Stimulated activated CD4-positive, alpha-beta T cell treated with anti-CD3 and anti-CD28 coated beads, Interleukin-2, amount 100 ng/mL, for 48 hours (primary cell): Measurements from ENCODE around the gene GRIA1.

ENCODE experiments used
- DNase-seq, 2 donors: peaks; one replicate each; pipeline ENCODE4 v3.0.0-alpha.2; 2020

Gene GRIA1

DNA sequence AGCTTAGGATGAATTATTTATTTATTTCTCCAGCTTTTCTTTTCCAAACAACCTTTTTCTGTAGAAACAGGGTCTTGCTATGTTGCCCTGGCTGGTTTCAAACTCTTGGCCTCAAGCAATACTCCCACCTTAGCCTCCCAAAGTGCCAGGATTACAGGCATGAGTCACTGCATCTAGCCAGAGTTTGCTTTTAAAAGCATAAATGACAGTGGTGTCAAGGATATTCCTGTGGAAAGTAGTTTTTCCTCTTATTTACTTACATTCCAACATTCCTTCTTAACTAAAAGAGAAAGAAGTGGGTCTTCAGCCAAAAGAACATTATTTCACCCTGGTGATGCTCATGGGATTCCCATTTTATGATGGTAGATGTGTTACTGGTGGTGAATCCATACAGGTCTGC is 62.4 kb downstream of the GRIA1 start:
- no peak for DNase-seq

DNA sequence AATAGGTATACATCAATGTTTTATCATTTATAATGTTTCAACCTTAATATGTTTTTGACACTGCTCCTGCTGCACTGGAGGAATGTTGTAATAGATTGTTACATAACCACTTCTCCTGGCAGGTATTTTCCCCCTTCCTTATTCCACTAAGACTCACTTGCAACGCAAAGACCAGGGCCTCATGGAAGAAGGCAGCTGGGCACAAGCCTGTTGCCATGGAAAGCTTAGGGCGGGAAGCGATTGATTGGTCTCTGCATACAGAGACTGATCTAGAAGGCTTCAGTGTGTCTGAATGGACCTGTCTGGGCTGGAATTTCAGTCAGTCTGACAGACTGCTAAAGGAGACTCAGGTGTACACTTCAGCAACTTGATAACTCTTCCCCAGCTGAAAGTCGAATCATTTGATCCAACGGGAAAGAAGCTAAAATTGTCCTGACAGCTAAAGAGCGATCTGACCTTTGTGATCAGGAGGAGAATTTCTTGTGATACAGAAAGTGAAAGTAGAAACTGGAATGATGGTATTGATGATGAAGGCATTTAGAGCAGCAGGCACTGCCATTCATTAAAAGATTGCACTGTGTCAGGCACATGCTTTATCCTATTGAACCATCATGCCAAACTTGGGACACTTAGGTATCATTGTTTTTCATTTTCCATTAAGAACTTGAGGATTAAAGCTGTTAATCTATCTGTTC is 65.1 kb downstream of the GRIA1 start:
- no peak for DNase-seq

DNA sequence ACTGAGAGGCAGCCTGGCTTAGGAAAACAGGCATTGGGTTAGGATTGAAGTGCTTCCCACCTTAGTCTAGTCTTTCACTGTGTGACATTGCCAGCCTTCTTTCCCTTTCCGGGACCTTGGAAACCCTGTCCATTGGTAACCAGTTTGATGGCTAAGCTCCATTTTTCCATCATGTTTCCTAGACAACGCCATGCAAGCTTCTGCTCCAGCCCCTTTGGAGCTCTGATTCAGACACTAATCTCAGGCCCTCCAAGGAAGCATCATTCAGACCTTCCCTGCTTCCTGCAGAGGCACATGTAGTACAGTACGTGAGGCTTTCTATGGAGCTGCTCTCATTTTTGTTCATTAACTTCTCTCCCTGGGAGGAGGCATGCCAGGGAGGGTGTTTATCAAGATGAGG is 68.5 kb downstream of the GRIA1 start:
- DNase-seq, result no peak

DNA sequence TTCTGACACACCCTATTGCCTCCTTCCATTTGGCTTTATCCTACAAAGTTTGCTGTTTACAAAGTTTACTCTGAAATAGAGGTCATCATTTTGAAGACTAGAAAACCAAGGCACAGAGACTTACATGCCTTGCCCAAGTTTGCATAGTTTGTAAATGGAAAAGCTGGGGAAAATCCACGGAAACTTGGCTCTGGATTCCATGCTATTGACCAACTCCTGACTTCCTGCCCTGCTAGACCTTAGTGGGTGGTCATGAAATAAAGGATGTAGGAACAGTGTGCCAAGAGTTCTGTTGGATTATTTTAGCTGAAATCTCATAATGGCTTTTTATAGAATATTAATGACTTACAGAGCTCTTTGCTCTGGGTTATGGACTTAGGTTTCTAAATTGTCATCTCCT is 69.5 kb downstream of the GRIA1 start:
- no peak for DNase-seq

DNA sequence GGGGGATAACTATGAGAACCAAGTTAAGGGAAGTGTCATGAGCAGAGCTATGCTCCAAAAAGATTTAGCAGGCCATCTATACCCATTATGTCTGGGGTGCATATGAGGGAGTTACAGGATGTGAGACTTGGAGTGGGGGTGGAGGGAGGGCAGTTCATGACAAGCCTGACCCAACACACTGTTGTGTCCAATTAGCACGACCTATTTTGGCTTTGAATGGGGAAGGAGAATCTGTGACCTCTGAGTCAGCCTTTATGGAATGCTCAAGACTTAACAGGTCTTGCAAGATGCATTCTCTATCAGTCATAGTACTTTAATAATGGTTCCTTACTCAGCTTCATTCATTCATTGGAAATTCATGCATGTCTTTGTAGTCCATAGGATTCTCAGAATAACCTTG is 71.7 kb downstream of the GRIA1 start:
- DNase-seq, result no peak

DNA sequence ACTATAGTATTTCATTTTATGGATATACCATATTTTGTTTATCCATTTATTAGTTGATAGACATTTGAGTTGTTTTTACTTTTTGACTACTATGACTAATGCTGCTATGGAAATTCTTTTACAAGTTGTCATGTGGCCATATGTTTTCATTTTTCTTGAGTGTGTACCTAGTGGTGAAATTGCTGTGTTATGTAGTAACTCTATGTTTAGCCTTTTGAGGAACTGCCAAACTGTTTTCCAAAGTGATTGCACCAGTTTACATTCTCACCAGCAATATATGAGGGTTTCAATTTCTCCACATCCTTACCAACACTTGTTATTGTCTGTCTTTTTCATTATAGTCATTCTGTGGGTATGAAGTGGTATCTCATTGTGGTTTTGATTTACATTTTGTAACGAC is 75.4 kb downstream of the GRIA1 start:
- no peak for DNase-seq

DNA sequence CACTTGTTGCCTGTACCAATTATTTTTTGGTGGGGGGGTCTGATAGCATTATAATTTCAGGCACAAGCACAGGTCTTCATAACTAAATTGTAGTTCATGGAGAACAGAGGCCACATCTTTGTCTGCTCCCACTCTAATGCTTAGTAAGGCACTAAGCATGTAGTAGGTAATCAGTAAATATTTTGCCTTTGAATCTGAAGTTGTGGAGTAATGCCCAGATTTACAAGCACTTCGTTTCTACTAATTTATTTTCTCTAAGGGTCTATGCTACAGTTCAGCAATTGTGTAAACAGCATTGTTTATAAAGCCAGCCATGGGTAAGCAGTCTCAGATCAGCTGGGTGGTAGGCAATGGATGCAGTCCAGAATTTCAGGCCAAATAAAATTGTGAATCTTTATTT is 78.6 kb downstream of the GRIA1 start:
- DNase-seq, result no peak

DNA sequence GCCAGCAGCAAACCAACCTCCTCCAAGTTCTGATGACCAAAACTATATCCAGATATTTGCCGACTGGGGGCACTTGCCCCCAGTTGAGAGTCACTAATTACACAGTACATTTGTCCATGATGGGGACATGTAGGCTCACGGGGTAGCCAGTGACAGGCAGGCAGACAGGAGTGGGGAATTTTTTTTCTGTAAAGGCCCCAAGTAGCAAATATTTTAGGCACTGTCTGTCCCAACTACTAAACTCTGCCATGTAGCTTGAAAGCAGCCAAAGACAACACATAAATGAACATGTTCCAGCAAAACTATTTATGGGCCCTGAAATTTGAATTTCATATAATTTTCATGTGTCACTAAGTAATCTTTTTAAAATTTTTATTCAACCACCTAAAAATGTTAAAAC is 80.7 kb downstream of the GRIA1 start:
- DNase-seq, result no peak

DNA sequence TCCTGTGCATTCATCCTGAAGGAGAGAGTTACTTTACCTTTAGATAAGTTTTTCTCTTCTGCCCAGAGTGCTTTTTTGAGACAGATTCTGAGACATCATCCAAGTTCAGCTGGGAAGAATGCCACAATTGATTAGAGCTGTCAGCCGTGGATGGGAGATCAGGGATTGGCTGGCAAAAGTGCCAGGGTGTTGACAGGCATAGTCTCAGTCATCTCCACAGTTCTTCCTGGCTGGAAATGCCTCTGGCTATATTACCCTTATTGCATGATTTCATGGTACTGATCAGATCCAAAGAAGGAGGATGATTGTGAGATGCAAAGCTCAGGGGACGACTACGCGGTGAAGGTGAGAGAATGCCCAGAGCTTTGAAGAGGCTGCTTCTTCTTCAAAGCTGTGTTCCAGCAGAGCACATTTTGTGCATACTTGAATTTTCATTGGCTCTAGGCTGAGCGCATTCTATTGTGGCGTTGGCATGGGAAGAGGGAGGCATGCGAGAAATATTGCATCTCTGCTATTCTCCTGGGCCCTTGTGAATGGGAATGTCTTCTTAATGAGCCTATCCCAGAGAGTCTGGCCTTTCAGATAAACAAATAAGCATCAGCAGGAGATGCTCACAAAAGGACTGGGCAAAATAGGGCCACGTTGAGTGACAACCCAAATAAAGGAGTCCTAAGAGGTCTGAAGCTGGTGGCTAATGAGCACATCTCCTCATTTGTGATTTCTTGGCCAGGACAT is 82.1 kb downstream of the GRIA1 start:
- DNase-seq, result no peak

DNA sequence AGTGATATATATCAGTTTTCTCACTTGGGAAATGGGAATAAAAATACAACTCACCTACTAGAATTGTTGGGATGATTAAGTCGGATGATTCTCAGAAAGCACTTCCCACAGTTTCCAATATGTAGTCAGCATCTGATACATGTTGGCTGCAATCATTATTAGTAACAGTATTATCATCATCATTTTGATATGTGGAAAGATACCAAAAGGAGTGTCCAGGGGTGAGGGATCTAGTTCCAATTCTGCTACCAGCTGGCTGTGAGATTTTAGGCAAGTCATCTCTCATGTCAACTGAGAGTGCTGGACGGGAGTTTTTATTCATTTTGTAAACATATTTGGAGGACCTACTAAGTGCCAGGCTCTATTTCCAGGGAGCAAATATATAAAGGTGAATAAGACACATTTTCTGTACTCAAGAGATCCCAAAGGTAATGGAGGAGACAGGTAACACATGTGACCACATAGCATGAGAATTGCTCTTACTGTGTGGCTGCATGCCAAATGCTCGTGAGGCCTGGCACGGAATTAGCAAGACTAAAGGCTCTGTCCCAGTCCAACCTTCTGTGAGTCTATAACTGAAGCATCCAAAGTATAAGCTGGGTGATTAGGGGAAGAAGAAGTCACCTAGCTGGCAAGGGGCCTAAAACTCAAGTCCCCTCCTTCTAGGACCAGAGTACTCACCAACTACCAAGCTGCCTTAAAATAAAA is 83.0 kb downstream of the GRIA1 start:
- DNase-seq, result no peak

DNA sequence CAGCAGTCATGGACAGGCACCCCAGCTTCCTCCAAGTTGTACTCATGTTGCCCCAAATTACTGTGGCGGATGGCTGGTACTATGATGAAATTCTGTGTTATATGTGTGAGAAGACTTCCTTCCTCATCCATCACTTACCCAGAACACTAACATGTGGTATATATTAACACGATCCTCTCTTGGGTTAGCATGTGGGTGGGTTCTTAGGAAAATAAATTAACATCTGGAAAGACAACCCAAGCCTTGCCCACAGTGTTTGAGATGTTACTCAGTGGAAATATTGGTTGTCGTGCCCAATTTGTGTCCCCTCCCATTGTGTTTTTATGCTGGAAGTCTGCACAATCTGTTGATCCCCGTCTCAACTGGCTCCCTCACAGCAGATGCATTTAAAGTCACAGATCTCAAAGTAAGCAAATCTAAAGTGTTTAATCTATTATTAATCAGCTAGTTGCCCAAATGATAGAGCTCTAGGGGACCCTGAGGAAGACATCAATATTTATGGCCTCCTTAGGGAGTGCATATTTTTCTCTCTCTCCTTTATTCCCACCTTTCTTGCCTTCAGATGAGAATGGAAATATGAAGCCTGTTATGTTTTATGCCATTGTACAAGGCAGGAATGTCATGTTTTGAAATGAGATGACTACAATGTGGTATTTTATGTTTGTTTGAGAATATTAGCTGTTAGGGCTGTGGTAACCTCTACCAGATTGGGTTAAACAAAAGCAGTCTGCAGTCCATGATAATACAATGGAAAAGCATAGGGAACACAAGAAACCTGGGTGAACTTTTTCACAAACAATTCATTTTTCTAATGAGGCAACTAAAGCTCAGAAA is 93.9 kb downstream of the GRIA1 start:
- DNase-seq, result no peak

DNA sequence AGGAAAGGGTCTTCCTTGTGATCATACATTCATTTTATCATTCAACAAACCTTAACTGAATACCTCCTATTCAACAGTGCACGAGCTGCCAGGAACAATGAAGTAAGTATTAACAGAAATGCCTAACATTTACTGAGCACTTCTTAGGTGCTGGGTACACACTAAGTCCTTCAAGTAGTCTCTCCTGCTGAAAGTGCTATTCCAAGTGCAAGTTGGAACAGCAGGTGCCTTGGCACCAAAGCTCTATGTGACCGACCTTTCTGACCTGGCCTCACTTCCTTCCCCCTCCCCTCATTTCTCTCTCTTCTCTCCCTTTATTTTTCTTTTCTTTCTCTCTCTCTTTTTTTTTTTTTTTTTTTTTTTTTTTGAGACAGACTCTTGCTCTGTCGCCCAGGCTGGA is 94.5 kb downstream of the GRIA1 start:
- DNase-seq, result no peak

DNA sequence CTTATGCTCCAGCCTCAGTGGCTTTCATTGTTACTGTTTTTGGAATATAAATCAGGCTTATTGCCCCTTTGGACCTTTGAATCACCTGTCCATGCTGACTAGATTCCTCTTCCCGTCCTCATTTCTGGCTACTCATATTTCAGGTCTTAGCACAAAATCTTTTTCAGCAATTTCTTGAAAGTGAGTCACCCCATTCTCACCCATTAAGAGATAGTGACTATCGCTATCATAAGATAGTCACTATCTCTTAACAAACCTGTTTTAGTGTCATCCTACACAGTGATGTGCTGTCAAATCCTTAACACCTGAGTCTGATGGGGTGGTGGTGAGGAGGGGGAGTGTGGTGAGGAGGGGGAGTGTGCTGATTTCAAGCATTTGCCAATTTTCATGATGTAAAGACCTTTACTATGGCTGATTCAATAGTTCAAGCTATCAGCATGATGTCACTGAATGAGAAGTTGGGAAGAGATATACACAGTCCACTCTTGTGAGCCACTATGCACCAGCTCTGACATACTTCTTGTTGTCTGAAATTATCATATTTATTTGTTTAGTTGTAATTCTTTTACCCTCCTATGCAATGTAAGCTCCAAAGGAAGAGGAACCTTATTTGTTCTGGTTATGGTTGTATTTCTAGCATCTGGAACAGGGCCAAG is 95.3 kb downstream of the GRIA1 start:
- DNase-seq, result no peak

DNA sequence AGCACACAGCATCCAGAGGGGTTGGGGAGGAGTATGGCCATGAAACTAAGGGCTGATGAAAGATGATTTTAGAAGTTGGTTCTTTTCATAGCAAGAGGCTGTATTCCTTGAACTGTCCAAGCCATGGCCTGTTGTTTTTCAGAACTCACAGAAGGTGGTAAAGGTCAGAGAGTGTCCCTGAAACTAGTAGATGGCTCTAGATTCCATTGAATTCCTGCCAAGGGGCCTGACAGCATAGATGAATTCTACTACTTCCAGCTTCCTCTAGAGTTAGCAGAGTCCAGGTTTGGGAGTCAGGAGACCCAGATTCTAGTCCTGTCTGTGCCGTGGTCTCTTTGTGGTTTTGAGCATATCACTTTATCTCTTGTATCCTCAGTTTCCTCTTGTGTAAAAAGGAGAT is 101.6 kb downstream of the GRIA1 start:
- DNase-seq, result no peak

DNA sequence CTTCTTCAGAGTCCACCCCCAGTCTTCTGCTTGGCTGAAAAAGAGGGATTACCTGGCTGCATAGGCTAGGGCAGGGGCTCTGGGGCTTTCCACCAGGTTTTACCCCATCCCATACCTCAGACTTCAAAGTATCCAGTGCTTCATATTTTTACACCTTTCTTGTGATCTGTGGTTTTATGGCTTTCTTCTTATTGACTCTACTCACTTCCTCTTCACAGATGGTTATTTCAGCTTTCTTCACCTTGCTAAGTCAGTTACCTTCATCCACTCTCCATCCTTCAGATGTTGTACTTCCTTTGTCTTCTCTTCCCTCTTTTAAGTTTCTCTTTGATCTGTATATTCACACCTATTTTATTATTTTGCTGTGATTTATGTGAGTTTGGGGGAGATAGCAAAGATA is 104.3 kb downstream of the GRIA1 start:
- no peak for DNase-seq

DNA sequence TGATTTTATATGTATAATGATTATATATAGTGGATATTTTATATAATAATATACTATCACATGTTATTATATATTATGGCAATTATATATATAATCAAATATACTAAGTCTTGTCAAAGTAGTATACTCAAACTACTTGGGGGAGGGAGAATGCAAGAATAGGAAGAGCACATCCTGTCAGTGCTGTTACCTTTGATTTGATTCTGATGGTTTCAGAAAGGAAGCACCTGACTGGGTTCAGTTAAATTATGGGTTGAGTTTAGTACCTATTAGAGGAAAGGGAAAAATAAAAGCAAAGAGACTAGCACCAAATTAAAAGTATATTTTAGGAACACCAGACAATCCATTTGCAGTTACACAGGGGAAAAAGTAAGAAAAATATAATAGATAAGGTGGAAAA is 107.6 kb downstream of the GRIA1 start:
- DNase-seq, result no peak

DNA sequence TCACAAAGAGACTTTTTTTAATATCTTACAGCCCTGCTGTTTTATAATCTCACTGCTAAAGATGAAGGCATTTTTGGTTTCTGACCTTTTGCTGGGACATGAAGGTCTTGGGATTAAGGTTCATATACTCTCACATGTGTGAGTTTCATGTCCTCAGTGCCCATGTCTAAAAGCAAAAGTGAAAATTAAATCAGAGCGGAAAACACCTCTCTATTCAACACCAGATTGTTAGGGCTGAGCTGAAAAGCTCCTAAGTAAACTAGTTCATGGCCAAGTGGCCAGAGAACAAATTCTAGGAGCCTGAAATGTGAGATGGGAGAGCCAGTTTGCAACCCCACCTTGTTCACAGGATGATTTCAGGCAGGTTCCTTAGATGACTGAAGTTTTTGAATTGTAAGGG is 110.9 kb downstream of the GRIA1 start:
- DNase-seq, result no peak

DNA sequence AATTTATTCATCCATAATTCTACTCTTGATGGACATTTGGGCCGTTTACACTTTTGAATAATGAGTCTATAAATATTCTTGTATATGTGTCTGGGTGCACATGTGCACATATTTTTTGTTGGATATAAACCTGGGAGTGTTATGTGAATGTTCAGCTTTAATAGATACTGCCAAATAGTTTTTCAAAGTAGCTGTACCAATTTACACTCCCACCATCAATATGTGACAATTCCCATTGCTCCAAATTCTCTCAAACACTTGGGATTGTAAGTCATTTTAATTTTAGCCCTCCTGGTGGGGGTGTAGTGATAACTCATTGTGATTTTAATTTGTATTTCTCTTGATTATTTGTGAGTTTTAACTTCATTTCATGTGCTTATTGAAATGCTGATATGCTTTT is 114.9 kb downstream of the GRIA1 start:
- no peak for DNase-seq

DNA sequence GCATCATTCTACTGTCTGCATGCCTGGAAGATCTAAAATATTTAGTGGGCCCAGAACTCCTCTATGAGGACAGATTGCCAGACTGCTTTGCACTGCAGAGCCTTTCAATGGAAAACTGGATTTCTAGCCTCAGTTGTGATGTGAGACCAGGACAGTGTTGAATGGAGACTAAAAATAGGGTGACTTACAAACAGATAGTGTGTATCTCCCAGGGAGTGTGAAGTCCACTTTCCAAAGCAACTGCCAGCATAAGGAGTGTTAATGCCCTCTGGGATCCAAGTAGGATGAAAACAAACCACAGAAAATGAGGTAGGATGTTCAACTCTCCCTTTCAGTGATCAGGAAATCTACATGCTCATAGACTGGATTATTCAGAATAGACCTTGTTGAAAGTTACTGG is 119.5 kb downstream of the GRIA1 start:
- no peak for DNase-seq

DNA sequence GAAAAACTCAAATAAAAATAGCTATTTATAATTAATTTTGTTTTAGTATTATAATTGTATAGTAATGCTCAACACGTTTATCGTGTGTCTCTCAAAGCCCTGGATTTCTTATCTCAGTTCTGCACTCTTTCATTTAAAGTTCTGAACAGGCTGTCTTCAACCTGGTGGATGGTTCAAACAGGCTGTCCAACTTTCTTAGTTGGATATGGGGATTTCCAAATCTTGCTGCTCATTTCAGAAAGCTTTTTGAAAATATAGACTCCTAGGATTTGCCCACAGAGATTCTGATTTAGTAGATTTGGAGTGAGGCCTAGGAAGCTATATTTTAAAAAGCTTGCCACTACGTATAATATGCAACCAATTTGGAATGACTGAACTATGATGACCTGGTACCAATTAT is 120.3 kb downstream of the GRIA1 start:
- DNase-seq, result no peak

DNA sequence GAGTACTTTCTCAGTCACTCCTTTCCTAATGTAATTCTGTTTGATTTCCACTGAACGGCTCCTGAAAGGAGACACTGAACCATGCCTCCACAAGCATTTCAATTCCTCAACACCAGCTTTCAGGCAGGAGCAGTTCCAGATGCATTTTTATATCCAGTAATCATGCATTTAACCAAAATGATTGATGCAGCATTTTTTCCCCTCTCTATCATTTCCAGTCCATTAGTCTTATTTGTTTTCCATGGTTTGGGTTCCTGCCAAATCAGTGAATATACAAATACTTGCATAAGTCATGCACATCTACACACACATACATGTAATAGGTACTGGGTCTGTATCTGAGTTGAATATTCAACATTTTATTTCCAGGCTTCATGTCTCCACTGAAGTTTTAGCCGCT is 122.7 kb downstream of the GRIA1 start:
- DNase-seq, result no peak

DNA sequence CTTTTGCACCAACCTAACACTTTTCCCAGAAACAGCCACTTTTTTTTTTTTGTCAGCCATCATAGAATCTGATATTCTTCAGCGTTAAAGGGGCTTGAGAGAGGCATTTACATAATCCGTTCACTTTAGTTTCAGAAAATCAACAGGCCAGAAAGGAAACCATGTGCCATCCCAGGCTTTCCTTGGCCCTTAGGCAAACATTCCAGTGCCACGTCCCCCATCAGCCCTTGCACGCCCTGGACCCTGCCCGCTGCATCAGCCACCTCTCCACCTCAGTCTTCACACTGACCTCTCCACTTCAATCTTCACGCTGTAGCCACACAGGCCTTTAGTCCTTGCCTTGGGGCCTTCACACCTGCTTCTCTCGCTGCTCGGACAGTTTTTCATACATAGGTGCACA is 123.2 kb downstream of the GRIA1 start:
- DNase-seq, result no peak

DNA sequence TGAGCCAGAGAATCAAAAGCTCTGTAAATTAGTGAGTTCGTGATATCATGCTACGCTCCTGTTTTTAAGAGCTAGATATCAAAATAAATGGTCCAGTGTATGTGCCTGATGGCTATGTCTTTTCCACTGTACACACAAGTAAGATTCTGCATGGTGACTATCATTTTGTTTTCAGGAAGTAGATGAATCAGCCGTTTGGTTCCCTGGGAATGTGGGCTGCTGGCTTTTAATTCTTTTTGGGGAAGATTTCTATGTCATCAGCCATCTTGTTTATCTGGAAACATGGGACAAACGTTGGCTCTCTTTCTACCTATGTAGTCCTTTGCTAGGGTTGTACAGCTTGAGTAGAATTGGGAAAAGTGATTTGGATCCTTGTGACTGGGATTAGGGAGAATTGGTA is 126.7 kb downstream of the GRIA1 start:
- no peak for DNase-seq
